NCI-H2196 (cell line): ENCODE results near the gene ZNF143.
A peak's percentile ranks its signal among the peaks of the same experiment; 100 is the strongest.
"Not testable (repeated sequence)": the region's sequence is repeated elsewhere in the genome, so short reads cannot be mapped to it uniquely, and the experiment has no call there.

Experiments
- DNase-seq: peaks from one replicate; lab custom pipeline; 2025; ENCODE audit not compliant: unreplicated experiment; lab: John Stamatoyannopoulos, UW

The ZNF143 gene

DNA sequence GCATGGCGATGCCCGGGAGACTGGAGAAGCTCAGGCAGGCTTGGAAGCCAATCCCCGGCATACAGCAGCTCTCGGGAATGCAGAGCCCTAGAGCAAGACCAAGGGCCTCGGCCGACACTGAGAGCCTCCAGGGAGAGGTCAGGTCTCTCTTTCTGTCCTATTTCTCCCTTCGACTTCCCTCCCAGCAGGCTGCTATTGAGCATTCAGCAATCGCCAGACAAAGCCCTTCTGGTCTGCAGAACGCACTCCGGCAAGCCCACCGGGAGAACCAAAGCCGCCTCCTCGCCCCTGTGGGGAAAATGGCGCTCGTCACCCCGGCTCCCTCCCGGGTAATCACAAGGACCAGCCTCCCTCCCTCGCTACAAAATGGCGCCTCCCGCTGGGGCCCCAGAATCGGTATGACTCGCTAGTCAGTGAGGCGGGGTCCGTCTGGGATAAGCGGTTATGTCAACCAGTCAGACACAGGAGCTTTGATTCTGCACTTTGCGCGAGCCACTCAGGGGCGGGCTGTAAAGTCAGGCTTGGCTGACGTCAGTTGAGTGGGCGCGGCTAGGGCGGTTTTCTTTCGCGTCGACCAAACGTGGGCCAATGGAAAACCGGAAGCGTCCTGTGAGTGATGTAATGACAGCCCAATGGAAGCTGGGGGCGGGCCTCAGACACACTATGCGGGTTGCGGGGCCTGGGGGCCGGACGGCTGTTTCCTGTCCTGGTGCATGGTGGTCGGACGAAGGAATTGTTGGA is at the start of gene ZNF143:
Gene ZNF143 (plus strand): TSS at position 691 of the 741 bp plus-strand sequence. CDS start 10,297 bp downstream, outside the sequence.
- DNase-seq, result peak; percentile 100

GRCh38 chr11:9428706-9429105 is 32.1 kb upstream of the ZNF143 start:
- no peak for DNase-seq

GRCh38 chr11:9438611-9439010 is 22.2 kb upstream of the ZNF143 start:
- no peak for DNase-seq

DNA sequence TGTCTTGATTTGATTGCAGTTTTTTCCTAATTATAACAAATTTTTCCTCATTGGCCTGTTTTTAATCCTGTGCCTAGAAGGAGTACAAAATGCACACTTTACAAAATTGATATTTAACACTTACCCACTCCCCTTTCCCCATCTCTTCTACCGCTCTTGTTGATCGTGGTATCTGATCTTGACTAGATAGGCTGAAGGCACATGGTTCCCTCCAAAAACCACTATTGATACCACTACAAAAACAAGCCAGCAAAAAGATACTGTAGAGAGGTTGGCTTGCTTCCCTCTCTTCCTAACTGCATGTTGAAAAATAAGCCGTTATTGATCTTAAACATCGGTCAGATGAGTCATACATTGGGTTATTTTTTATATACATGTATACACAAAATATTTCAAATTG is 14.6 kb upstream of the ZNF143 start:
- DNase-seq, result no peak

GRCh38 chr11:9448576-9449352 is 12.0 kb upstream of the ZNF143 start:
- no peak for DNase-seq

- DNase-seq, result not testable (repeated sequence)
These were observed 8.8 kb upstream of the ZNF143 start for GRCh38 chr11:9452023-9452422.

DNA sequence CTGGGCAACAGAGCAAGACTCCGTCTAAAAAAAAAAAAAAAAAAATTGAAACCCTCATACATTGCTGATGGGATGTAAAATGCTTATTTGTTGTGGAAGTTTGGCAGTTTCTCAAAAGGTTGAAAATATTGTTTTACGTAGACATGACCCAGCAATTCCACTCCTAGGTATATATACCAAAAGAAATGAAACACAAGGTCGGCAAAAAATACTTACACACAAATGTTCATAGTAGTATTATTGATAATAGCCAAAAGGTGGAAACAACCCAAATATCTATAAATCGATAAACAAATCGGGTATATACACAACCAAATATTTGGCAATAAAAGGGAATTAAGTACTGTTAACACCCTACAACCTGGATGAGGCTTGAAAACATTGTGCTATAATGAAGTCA is 5.1 kb upstream of the ZNF143 start:
- no peak for DNase-seq

DNA sequence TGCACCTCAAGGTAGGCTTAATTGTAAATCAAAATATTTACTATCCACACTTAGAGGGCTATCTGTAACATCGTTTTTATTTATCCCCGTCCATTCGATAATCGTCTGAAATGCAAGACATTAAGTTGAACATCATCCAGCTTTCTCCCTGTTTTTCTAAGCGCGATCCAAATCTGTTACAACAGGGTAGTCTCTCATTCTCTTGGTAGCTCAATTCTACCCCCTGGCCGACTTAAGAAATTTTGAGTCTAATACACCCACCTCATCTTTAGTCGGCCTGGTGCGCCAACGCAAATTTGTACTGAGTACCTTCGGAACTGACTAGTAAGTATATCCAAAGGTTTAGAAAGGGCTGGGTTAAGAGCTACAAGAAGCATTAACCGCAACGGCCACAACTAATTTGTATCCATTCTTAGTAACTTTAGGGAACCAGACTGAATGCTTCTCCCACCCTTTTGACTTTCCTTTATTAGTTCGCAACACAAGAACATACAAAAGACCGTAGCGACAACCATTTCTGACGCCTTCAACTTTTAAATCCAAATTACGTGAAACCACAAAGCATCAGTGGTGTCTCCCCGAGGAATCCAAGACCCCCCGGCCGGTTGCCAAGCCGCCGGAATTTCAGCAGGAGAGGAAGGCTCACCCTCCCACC is 1.0 kb upstream of the ZNF143 start:
- peak; percentile 34 for DNase-seq

DNA sequence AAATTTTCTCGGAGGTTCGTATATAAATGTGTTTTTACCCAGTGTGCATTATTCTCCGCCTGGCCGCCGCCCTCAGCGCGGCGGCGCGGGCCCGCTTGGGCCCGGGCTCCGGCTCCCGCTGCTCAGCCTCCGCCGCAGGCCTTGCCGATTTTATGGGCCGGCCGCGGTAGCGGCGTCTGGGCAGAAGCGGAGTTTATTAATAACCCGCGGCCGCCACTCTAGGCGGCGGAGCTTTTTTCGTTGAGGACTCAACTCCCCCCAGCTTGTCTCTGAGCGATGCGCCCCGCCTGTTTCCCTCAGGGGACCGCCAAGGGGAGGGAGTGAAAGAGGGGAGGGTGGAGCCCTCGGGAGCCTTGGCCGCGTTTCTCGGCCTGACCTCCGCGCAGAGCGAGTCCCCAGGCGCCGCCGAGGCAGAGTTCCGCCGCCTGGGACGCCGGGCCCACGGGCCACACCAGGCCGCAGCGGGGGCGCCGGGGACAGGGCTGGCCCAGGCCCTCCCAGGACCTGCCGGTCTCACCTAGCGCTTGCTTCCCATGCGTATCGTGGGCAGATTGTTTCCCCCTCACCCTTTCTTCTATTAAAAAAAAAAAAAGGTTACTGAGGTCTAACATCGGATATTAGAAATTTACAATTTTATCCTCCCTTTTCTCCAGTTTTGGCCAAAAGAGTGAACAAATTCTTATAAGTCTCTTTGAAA is 399 bp downstream of the ZNF143 start:
- DNase-seq, result peak; percentile 93

DNA sequence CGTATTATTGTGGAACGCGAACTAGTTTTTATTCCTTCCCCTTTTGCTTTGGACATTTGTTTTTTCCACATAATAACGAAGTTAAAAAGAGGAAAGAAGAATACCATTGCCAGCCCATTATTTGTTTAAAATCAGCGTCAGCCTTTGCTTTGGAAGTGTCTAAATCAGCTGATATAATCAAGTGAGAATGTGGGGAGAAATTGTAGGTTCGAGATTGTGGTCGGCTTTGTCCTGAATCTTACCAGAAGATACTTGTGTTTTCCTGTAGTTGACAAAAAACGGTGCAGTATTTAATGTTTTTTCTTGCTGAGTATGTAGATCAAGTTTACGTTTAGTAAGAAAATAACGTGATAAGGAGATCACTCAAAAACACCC is 935 bp downstream of the ZNF143 start:
- no peak for DNase-seq

- no peak for DNase-seq
These were observed 1.5 kb downstream of the ZNF143 start for GRCh38 chr11:9462172-9462799.

- no peak for DNase-seq
These were observed 2.2 kb downstream of the ZNF143 start for GRCh38 chr11:9462806-9463537.

DNA sequence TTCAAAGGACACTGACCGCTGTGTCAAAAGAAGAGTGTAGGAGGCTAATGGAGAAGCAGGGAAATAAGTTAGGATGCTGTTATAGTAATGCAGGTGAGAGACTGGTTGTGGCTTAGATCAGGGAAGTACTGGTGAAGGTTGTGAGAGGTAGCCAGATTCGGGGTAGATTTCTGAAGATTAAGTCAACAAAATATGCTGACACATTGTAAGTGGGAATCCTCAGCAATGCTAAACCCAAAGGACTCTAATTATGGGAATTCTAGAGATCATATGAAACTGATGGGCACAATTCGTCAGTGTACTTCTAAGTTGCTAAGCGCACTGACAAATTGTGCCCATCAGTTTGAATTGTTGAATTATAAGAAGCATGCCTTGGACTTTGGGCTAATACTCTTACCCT is 10.0 kb downstream of the ZNF143 start:
- no peak for DNase-seq

DNA sequence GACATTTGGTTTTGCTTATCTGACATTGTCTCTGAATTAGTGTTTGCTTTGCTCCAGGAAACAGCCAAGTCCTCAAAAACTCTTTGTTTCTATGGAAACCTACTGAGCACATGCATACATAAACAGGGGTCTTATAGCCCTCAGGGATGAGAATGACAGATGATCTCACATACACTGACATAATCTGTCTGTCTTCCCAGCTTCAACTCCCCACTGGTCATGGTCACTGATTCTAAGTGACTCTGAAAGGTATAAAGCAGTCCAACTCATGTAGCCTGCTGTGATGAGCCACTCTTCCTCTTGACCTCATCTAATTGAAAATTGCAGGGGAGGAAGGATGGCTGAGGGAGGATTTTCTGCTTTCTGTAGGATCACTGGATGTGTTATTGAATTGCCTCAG is 12.6 kb downstream of the ZNF143 start:
- DNase-seq, result no peak

- DNase-seq, result no peak
These were observed 19.1 kb downstream of the ZNF143 start for GRCh38 chr11:9479899-9480298.

GRCh38 chr11:9489080-9489765 is 28.4 kb downstream of the ZNF143 start:
- DNase-seq, result no peak

DNA sequence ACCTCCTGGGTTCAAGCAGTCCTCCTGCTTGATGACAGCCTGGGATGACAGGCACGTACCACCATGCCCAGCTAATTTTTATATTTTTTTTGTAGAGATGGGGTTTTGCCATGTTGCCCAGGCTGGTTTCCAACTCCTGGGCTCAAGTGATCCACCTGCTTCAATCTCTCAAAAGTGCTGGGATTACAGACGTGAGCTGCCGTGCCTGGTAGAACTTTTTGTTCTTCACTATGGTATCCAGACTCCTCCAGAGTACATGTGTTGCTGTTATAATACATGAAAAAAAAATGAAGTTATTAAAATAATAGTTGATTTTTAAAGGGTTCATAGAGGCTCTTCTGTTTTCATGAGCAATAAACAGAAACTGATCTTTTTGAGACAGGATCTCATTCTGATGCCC is 29.6 kb downstream of the ZNF143 start:
- no peak for DNase-seq

DNA sequence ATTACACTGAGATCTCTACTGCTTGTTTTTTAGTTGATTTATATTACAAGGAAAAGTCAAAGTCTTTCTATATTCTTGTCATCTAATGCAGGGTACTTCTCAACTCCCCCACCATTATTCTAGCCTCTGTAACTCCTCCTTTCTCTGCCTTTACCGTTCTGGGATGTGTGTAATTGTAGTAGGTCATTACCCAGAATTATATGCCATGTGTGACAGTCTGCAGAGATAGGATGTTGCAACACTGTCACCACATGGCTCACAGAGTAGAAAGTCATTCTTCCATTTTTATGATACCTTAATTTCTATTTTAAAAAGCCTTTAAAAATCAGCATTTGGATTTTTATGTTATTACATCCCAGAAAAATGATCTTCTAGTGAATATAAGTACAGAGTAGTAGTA is 32.7 kb downstream of the ZNF143 start:
- DNase-seq, result no peak

DNA sequence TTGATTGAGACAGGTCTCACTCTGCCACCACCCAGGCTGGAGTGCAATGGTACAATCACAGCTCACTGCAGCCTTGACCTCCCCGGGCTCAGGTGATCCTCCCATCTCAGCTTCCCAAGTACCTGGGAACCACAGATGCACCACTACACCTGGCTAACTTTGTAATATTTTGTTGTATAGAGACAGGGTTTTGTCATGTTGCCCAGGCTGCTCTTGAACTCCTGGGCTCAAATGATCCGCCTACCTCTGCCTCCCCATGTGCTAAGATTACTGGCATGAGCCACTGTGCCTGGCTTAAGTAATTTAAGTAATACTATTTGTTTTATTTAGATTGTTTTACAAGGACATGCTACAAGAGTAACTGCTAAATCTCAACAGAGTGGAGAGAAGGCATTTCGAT is 33.5 kb downstream of the ZNF143 start:
- no peak for DNase-seq
